GM12878 (cell line): ENCODE data around the gene OR2V1. TPM values are rescaled to one million over a fixed set of nuclear protein-coding genes. Genes with fewer than 3 reads are reported as not detected.

Experiments used
- ATAC-seq: fragments of 200-7000 bp; cut with Tn5 transposase; 3 replicates; pipeline ENCODE4 v1.9.1; 2020; ENCODE audit warnings: mild to moderate bottlenecking, moderate library complexity
- BruUV-seq: library from RNA; stranded (reverse); fragments of 400-500 nt; replicated peaks from 2 replicates; lab custom pipeline; 2021; lab: Mats Ljungman, UMichigan
- CTCF ChIA-PET: fragments of 300-600 bp; sonication (Branson Sonifier 250); formaldehyde crosslinking; extraction: SDS; loops from one replicate; lab custom pipeline; 2021; ENCODE audit warnings: inconsistent platforms; lab: Yijun Ruan, JAX
- POLR2A ChIA-PET: fragments of 350-600 bp; formaldehyde crosslinking; extraction: SDS; loops from one replicate; lab custom pipeline; 2021; ENCODE audit warnings: inconsistent platforms; lab: Charles Lee
- RAD21 ChIA-PET: fragments of 300-600 bp; sonication (Branson Sonifier 250); formaldehyde crosslinking; loops from one replicate; lab custom pipeline; 2023; ENCODE audit warnings: antibody characterized with exemption; ENCODE audit not compliant: unreplicated experiment; lab: Charles Lee
- SMC1A ChIA-PET: fragments of 300-600 bp; sonication (Branson Sonifier 250); formaldehyde crosslinking; loops from one replicate; lab custom pipeline; 2023; ENCODE audit not compliant: unreplicated experiment, uncharacterized antibody; lab: Charles Lee
- DNase-seq: peaks from one replicate; pipeline ENCODE4 v3.0.0-alpha.2; 2011; ENCODE audit warnings: low read depth, low spot score
- FAIRE-seq: peaks from 3 replicates; lab custom pipeline; 2011; peaks lifted over from hg19 to GRCh38; lab: Jason Lieb, UNC
- H2AFZ ChIP-seq: 2 replicates; pipeline ENCODE4 v1.6.0; 2011; ENCODE audit warnings: low read depth, low read length, control low read depth; ENCODE audit not compliant: control insufficient read depth
- H3K27ac ChIP-seq: 2 replicates; pipeline ENCODE4 v1.5.1; 2011; ENCODE audit warnings: control low read depth; ENCODE audit not compliant: control insufficient read depth, insufficient read depth
- H3K27me3 ChIP-seq, 2 experiments: replicated peaks in 1 of 2; 2 replicates each; pipeline versions ENCODE4 v1.6.0 to v1.6.1; 2011; ENCODE audit warnings: low read length in 1 of 2; ENCODE audit not compliant: control insufficient read depth in 2 of 2, insufficient read depth in 2 of 2
- H3K36me3 ChIP-seq, 2 experiments: 2 replicates each; pipeline ENCODE4 v1.5.1; 2011; ENCODE audit warnings: low read length in 1 of 2; ENCODE audit not compliant: control insufficient read depth in 2 of 2, insufficient read depth in 2 of 2
- H3K4me1 ChIP-seq: 2 replicates; pipeline ENCODE4 v1.6.1; 2011; ENCODE audit warnings: mild to moderate bottlenecking, low read length, moderate library complexity, mixed read lengths; ENCODE audit not compliant: control insufficient read depth, insufficient read depth
- H3K4me2 ChIP-seq: 2 replicates; pipeline ENCODE4 v1.6.0; 2011; ENCODE audit warnings: control low read depth; ENCODE audit not compliant: control insufficient read depth, insufficient read depth
- H3K4me3 ChIP-seq: fragments of 200-600 bp; sonication (generic); 2 replicates; pipeline ENCODE4 v1.5.1; 2016
- H3K79me2 ChIP-seq: 2 replicates; pipeline ENCODE4 v1.6.0; 2011; ENCODE audit warnings: low read length; ENCODE audit not compliant: control insufficient read depth, insufficient read depth
- H3K9ac ChIP-seq: 2 replicates; pipeline ENCODE4 v1.8.0; 2011; ENCODE audit warnings: low read length, control low read depth, mixed read lengths; ENCODE audit not compliant: control insufficient read depth, insufficient read depth
- H3K9me3 ChIP-seq: replicated peaks from 3 replicates; pipeline ENCODE4 v1.5.1; 2011; ENCODE audit warnings: mild to moderate bottlenecking, low read length; ENCODE audit not compliant: control insufficient read depth, insufficient read depth
- H4K20me1 ChIP-seq: 2 replicates; pipeline ENCODE4 v1.6.0; 2011; ENCODE audit not compliant: control insufficient read depth, insufficient read depth
- BCLAF1 ChIP-seq: fragments of 450-650 bp; IDR thresholded peaks from 2 replicates; pipeline ENCODE4 v1.6.1; 2017; ENCODE audit warnings: antibody characterized with exemption, mild to moderate bottlenecking, moderate library complexity
- BHLHE40 ChIP-seq, 2 experiments: fragments of 450-650 bp in 1 of 2; IDR thresholded peaks; 2 replicates each; pipeline ENCODE4 v1.6.1; 2011 to 2017; ENCODE audit warnings: low read depth in 2 of 2, borderline replicate concordance in 1 of 2, improper control_type of control experiment in 1 of 2, low read length in 1 of 2, mild to moderate bottlenecking in 1 of 2
- CEBPB ChIP-seq, 2 experiments: fragments of 150-350 bp in 1 of 2; IDR thresholded peaks; 2 replicates each; pipeline ENCODE4 v1.6.1; 2012 to 2014; ENCODE audit warnings: low read depth in 2 of 2, low read length in 2 of 2, borderline replicate concordance in 1 of 2, inconsistent platforms in 1 of 2
- IKZF2 ChIP-seq, 2 experiments: fragments of 450-650 bp; IDR thresholded peaks; 2 replicates each; pipeline ENCODE4 v1.6.1; 2017; ENCODE audit warnings: mild to moderate bottlenecking in 2 of 2, moderate library complexity in 2 of 2
- MAX ChIP-seq: IDR thresholded peaks from 2 replicates; pipeline ENCODE4 v1.6.1; 2012; ENCODE audit warnings: low read depth, low read length, improper control_type of control experiment
- MTA3 ChIP-seq: IDR thresholded peaks from 2 replicates; pipeline ENCODE4 v1.6.1; 2012; ENCODE audit warnings: low read length, inconsistent platforms, borderline replicate concordance
- MXI1 ChIP-seq: fragments of 150-350 bp; IDR thresholded peaks from 2 replicates; pipeline ENCODE4 v1.6.1; 2011; ENCODE audit warnings: low read depth, mild to moderate bottlenecking, inconsistent platforms, low read length, improper control_type of control experiment
- NFIC ChIP-seq: IDR thresholded peaks from 2 replicates; pipeline ENCODE4 v1.6.1; 2012; ENCODE audit warnings: low read depth, mild to moderate bottlenecking, inconsistent platforms, low read length, moderate library complexity
- NR2C2 ChIP-seq: IDR thresholded peaks from 2 replicates; pipeline ENCODE4 v1.6.1; 2011; ENCODE audit warnings: borderline replicate concordance, low read depth; ENCODE audit not compliant: control insufficient read depth, insufficient read length
- PKNOX1 ChIP-seq: fragments of 450-650 bp; IDR thresholded peaks from 2 replicates; pipeline ENCODE4 v1.6.1; 2016; ENCODE audit warnings: mild to moderate bottlenecking
- POU2F2 ChIP-seq: IDR thresholded peaks from 3 replicates; pipeline ENCODE4 v1.6.1; 2011; ENCODE audit warnings: low read depth, mild to moderate bottlenecking, low read length, borderline replicate concordance
- SMAD5 ChIP-seq: IDR thresholded peaks from 2 replicates; pipeline ENCODE4 v1.6.1; 2016; ENCODE audit warnings: antibody characterized with exemption, low read depth
- ZNF622 ChIP-seq: fragments of 450-650 bp; IDR thresholded peaks from 2 replicates; pipeline ENCODE4 v1.6.1; 2017; ENCODE audit warnings: mild to moderate bottlenecking, inconsistent platforms
- WGBS: methylation state at CpG from one replicate; pipeline ENCODE4 v1.1.6; 2016; ENCODE audit warnings: low lambda C conversion rate; ENCODE audit not compliant: insufficient replicate concordance, insufficient coverage; ENCODE audit errors: missing lambda C conversion rate; 5-methylcytosine and 5-hydroxymethylcytosine counted together
- in situ Hi-C: fragments of 300-500 bp; cut with MboI; formaldehyde crosslinking; loops from 9 replicates; pipeline ENCODE4 v1.14.3; 2018; ENCODE audit warnings: mixed read lengths
- intact Hi-C: fragments of 100-400 bp; cut with micrococcal nuclease; formaldehyde crosslinking; loops from one replicate; pipeline ENCODE4 v1.14.2; 2022; ENCODE audit not compliant: unreplicated experiment
- polyA plus RNA-seq, 11 experiments: library from polyadenylated mRNA; depleted of rRNA in 4 of 11; unstranded in 6 of 11; stranded (reverse) in 5 of 11; fragments of >200 nt; fragmentation: Nextera tagmentation in 4 of 11; fragmentation: Illumina TruSeq in 1 of 11; extraction: Ambion mirVana in 4 of 11; extraction: Trizol in 1 of 11; gene quantifications; 1 replicate in 1 of 11; 2 replicates in 10 of 11; pipeline versions ENCODE4 v1.2.1 to v1.2.3, GENCODE V29; 2011 to 2016; ENCODE audit warnings: inconsistent platforms in 2 of 11, missing spikeins in 2 of 11, low read depth in 1 of 11
- total RNA-seq, 4 experiments: library from RNA; depleted of rRNA in 3 of 4; stranded (reverse); fragments of >200 nt in 3 of 4; fragmentation: Illumina TruSeq in 1 of 4; extraction: Trizol in 1 of 4; gene quantifications; 2 replicates each; pipeline versions ENCODE4 v1.2.1 to v1.2.3, GENCODE V29; 2013 to 2021
- TF ChIP-seq, protein P1 (sequence below): IDR thresholded peaks from 2 replicates; pipeline ENCODE4 v1.6.1; 2011; ENCODE audit warnings: mild to moderate bottlenecking, low read depth, low read length, moderate library complexity; ENCODE audit not compliant: insufficient replicate concordance
- TF ChIP-seq, protein P2 (sequence below): fragments of 450-650 bp; IDR thresholded peaks from 2 replicates; pipeline ENCODE4 v1.6.1; 2018; ENCODE audit warnings: borderline replicate concordance, mild to moderate bottlenecking; ENCODE audit not compliant: partially characterized antibody

OR2V1 gene
- total and polyA plus RNA-seq, 10 of the 15 experiments (the other 5 are each of a cell fraction or from before 2014, with no cell fraction given), result 0.20 to 4.4 TPM; not detected in 8

GRCh38 chr5:181173027-181173419 lies 42.1 kb upstream of the OR2V1 start:
- Histone ChIP-seq H4K20me1 (no peaks in the 10 kb centered on the region), H3K9me3 (no peaks in the 10 kb centered on the region), H3K4me3 (peak overlapping the region; percentile 66), H2AFZ (peak overlapping the region; percentile 82), H3K4me2 (peak overlapping the region; percentile 94), H3K4me1 (peaks cover 25% of the 10 kb centered on the region), H3K79me2 (no peaks in the 10 kb centered on the region), H3K36me3 (no peaks in the 10 kb centered on the region), H3K27ac (peak overlapping the region; percentile 53), H3K27me3 (no peaks in the 10 kb centered on the region), H3K9ac (peak overlapping the region; percentile 59)
- FAIRE-seq (no peak), DNase-seq (no peak), ATAC-seq (peak; percentile 46)
- in situ Hi-C loops, result no loop called here
- ChIA-PET CTCF (interaction anchor here (0.9 to 2.2 kb wide), 21 partner anchors 9 to 389 kb away, joined by 3 to 21 read pairs (median 4); partner anchors contain the start of gene TRIM52), SMC1A (interaction anchor here (0.7 to 2.9 kb wide), 16 partner anchors 10 to 437 kb away, joined by 3 to 10 read pairs (median 4); no protein-coding TSS in a partner anchor), POLR2A (interaction anchor here (0.9 to 2.7 kb wide), 7 partner anchors 12 to 343 kb away, joined by 3 to 20 read pairs (median 4); no protein-coding TSS in a partner anchor), RAD21 (interaction anchor here (1.0 to 2.5 kb wide), 7 partner anchors 11 to 364 kb away, joined by 4 to 10 read pairs (median 7); no protein-coding TSS in a partner anchor)
- WGBS, result under 1% methylated on average over 11 of the region's 11 CpGs
- intact Hi-C loops, result loop anchor here (1.0 to 5.0 kb wide), 2 partner anchors 14 to 366 kb away; no protein-coding TSS in a partner anchor
- no TSS peak for BruUV-seq
- TF ChIP-seq, protein P1, sequence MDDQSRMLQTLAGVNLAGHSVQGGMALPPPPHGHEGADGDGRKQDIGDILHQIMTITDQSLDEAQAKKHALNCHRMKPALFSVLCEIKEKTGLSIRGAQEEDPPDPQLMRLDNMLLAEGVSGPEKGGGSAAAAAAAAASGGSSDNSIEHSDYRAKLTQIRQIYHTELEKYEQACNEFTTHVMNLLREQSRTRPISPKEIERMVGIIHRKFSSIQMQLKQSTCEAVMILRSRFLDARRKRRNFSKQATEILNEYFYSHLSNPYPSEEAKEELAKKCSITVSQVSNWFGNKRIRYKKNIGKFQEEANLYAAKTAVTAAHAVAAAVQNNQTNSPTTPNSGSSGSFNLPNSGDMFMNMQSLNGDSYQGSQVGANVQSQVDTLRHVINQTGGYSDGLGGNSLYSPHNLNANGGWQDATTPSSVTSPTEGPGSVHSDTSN, result no peak
- TF ChIP-seq SMAD5, result no peak
- TF ChIP-seq BCLAF1, result no peak
- no peak for TF ChIP-seq IKZF2 (IDR thresholded peaks at IDR 0.05)
- TF ChIP-seq CEBPB (IDR thresholded peaks at IDR 0.05; ENCODE audit: borderline replicate concordance in 1 of 2, low read depth in 2 of 2, low read length in 2 of 2), result 0 out of 4 replicates have a peak, but pooled peaks of 1 of the 2 experiments have one; percentile 47
- no peak for TF ChIP-seq MAX
- no peak; the same call in 1 of the 2 replicates for TF ChIP-seq NFIC
- no peak for TF ChIP-seq PKNOX1
- TF ChIP-seq ZNF622, result no peak
- no peak for TF ChIP-seq POU2F2
- no peak for TF ChIP-seq MTA3
- TF ChIP-seq BHLHE40 (IDR thresholded peaks at IDR 0.05; ENCODE audit: borderline replicate concordance in 1 of 2, low read depth in 2 of 2, low read length in 1 of 2), result no peak
- TF ChIP-seq MXI1, result no peak
- no peak for TF ChIP-seq NR2C2
- TF ChIP-seq, protein P2, sequence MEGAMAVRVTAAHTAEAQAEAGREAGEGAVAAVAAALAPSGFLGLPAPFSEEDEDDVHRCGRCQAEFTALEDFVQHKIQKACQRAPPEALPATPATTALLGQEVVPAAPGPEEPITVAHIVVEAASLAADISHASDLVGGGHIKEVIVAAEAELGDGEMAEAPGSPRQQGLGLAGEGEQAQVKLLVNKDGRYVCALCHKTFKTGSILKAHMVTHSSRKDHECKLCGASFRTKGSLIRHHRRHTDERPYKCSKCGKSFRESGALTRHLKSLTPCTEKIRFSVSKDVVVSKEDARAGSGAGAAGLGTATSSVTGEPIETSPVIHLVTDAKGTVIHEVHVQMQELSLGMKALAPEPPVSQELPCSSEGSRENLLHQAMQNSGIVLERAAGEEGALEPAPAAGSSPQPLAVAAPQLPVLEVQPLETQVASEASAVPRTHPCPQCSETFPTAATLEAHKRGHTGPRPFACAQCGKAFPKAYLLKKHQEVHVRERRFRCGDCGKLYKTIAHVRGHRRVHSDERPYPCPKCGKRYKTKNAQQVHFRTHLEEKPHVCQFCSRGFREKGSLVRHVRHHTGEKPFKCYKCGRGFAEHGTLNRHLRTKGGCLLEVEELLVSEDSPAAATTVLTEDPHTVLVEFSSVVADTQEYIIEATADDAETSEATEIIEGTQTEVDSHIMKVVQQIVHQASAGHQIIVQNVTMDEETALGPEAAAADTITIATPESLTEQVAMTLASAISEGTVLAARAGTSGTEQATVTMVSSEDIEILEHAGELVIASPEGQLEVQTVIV, result no peak
